ENCODE results near the gene GABRB2. TPM values are rescaled to one million over a fixed set of nuclear protein-coding genes. Genes with fewer than 3 reads are reported as not detected.
"Not testable (repeated sequence)": the region's sequence is repeated elsewhere in the genome, so short reads cannot be mapped to it uniquely, and the experiment has no call there.

GABRB2 gene
- total RNA-seq = not detected in 2 replicates

- intact Hi-C loops (cut with micrococcal nuclease) = loop anchor here (5.0 to 10.0 kb wide), 2 partner anchors 1039 to 1112 kb away; no protein-coding TSS in a partner anchor
These were observed at the start of gene GABRB2 for GRCh38 chr5:161546470-161547301. Gene GABRB2 (minus strand): TSS chr5:161546725. CDS start chr5:161546643, 82 bp downstream.

GRCh38 chr5:161585798-161586197 lies 39.3 kb upstream of the GABRB2 start:
- intact Hi-C loops (cut with micrococcal nuclease) = no loop called here

GRCh38 chr5:161580621-161581020 lies 34.1 kb upstream of the GABRB2 start:
- intact Hi-C loops (cut with micrococcal nuclease) = no loop called here

- intact Hi-C loops (cut with micrococcal nuclease) = no loop called here
These were observed 26.4 kb upstream of the GABRB2 start for GRCh38 chr5:161572914-161573313.

GRCh38 chr5:161566081-161566480 lies 19.6 kb upstream of the GABRB2 start:
- intact Hi-C loops (cut with micrococcal nuclease) = no loop called here

GRCh38 chr5:161562446-161562845 lies 15.9 kb upstream of the GABRB2 start:
- intact Hi-C loops (cut with micrococcal nuclease) = no loop called here

GRCh38 chr5:161549106-161549505 lies 2.6 kb upstream of the GABRB2 start:
- intact Hi-C loops (cut with micrococcal nuclease) = loop anchor here (5.0 to 10.0 kb wide), 2 partner anchors 1042 to 1114 kb away; no protein-coding TSS in a partner anchor

- intact Hi-C loops (cut with micrococcal nuclease) = loop anchor here (5.0 to 10.0 kb wide), 2 partner anchors 1041 to 1114 kb away; no protein-coding TSS in a partner anchor
These were observed 2.1 kb upstream of the GABRB2 start for GRCh38 chr5:161548487-161549094.

- intact Hi-C loops (cut with micrococcal nuclease) = loop anchor here (5.0 to 10.0 kb wide), 2 partner anchors 1041 to 1113 kb away; no protein-coding TSS in a partner anchor
These were observed 1.4 kb upstream of the GABRB2 start for GRCh38 chr5:161547738-161548486.

GRCh38 chr5:161547406-161547737 lies 847 bp upstream of the GABRB2 start:
- intact Hi-C loops (cut with micrococcal nuclease) = loop anchor here (5.0 to 10.0 kb wide), 2 partner anchors 1040 to 1113 kb away; no protein-coding TSS in a partner anchor

GRCh38 chr5:161546095-161546469 lies 443 bp downstream of the GABRB2 start:
- intact Hi-C loops (cut with micrococcal nuclease) = loop anchor here (5.0 to 10.0 kb wide), 2 partner anchors 1039 to 1111 kb away; no protein-coding TSS in a partner anchor

- intact Hi-C loops (cut with micrococcal nuclease) = loop anchor here (2.0 to 10.0 kb wide), 3 partner anchors 1038 to 1863 kb away; no protein-coding TSS in a partner anchor
These were observed 1.0 kb downstream of the GABRB2 start for GRCh38 chr5:161545344-161546094.

- intact Hi-C loops (cut with micrococcal nuclease) = loop anchor here (1.0 to 10.0 kb wide), 3 partner anchors 1110 to 1864 kb away; no protein-coding TSS in a partner anchor
These were observed 2.2 kb downstream of the GABRB2 start for GRCh38 chr5:161544350-161544765.

- intact Hi-C loops (cut with micrococcal nuclease) = no loop called here
These were observed 7.5 kb downstream of the GABRB2 start for GRCh38 chr5:161539016-161539415.

- intact Hi-C loops (cut with micrococcal nuclease) = no loop called here
These were observed 10.8 kb downstream of the GABRB2 start for GRCh38 chr5:161535762-161536161.

GRCh38 chr5:161530700-161531099 lies 15.8 kb downstream of the GABRB2 start:
- intact Hi-C loops (cut with micrococcal nuclease) = no loop called here

GRCh38 chr5:161513942-161514341 lies 32.6 kb downstream of the GABRB2 start:
- intact Hi-C loops (cut with micrococcal nuclease) = no loop called here

GRCh38 chr5:161507591-161507990 lies 38.9 kb downstream of the GABRB2 start:
- intact Hi-C loops (cut with micrococcal nuclease) = no loop called here

- intact Hi-C loops (cut with micrococcal nuclease) = not testable (repeated sequence)
These were observed 41.4 kb downstream of the GABRB2 start for GRCh38 chr5:161505160-161505559.

- intact Hi-C loops (cut with micrococcal nuclease) = no loop called here
These were observed 48.0 kb downstream of the GABRB2 start for GRCh38 chr5:161498531-161498930.

GRCh38 chr5:161483721-161484120 lies 62.8 kb downstream of the GABRB2 start:
- intact Hi-C loops (cut with micrococcal nuclease) = no loop called here
